GM21381 (cell line): ENCODE measurements around the gene SUMF1.
"Not testable (repeated sequence)": the region's sequence is repeated elsewhere in the genome, so short reads cannot be mapped to it uniquely, and the experiment has no call there.

Experiments
- ATAC-seq: cut with Tn5 transposase; IDR thresholded peaks from one replicate; pipeline ENCODE4 v1.9.1; 2021; ENCODE audit warnings: mild to moderate bottlenecking, moderate library complexity; ENCODE audit not compliant: unreplicated experiment

The SUMF1 gene

DNA sequence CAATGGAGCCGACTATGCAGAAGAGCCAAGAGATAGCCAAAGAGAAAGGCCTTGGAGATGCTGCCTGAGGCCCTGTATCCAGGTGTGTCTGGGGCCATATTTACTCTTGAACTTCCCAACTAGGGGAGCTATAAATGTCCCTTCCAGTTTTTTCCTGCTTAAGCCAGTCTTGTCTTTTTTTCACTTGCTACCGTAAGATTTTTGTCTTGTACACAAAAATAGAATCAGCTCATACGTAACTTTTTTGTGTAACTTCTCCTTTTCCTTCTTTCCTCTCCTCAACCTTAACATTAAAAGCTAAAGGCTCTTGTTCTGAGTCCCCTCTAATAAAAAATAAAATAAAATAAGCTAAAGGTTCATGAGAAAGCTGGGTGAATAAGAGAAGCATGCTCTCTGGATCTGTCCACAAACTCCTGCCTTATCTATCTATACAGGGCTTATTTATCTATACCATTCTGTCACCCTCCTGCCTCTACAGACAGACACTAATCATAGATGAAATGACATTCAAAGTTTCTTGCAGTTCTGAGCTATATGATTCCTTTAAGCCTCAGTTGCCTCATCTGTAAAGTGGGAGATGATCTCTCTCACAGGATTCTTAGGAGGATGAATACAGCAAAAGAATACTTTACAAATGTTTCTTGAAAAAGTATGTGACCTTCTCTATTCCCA is 4.6 kb downstream of the SUMF1 start:
- ATAC-seq, result no peak

DNA sequence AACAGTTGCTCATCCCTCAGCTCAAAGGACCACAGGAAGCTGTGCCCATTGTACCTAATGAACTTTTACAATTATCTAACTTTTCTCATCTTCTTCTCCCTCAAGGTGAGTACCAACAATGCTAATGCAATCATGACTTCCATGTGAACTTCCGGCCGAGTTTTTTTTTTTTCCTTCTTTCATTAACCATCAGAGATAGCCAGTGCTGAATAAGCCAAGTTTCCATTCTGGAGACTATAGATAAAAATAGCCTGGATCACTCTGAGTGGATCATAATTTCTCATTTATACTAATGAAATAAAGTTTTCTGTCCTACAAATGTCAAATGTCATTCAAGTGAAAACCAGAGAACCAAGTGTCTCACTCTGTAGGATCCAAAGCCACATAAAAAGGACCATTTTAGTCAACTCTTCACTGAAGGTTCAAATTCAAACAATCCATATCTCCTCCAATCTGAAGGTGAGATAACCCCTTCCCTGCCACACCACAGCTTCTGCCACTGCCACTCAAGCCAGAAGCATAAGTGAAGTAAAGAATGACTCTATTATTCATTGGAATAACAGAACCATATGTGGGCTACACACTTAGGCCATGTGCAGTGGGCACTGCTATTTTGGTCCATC is 5.5 kb downstream of the SUMF1 start:
- ATAC-seq, result no peak

DNA sequence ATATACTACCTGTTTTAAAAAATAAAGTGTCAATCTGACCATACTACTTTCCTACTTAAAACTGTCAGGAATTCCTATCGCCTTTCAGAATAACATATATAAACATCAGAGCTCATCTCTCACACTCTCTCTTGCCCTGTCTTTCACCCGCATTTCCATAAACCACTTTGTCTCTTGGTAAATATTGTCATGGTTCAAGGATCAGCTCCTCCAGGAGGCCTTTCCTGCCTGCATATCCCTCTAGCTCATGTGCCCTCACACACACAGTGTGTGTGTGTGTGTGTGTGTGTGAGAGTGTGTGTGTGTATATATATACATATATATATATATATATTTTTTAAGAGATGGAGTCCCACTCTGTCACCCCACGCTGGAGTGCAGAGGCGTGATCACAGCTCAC is 6.7 kb downstream of the SUMF1 start:
- no peak for ATAC-seq

DNA sequence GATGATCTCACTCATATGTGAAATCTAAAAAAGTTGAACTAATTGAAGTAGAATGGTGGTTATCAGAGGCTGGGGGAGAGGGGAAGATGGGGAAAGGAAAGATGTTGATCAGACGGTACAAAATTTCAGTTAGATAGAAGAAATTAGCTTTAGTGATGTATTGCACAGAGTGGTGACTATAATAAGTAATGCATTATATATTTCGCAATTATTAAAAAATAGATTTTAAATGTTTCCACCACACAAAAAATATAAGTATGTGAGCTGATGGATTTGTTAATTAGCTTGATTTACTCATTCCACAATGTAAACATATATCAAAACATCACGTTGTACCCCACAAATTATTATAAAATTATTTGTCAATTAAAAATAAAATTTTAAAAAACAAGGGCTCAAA is 8.1 kb downstream of the SUMF1 start:
- no peak for ATAC-seq

DNA sequence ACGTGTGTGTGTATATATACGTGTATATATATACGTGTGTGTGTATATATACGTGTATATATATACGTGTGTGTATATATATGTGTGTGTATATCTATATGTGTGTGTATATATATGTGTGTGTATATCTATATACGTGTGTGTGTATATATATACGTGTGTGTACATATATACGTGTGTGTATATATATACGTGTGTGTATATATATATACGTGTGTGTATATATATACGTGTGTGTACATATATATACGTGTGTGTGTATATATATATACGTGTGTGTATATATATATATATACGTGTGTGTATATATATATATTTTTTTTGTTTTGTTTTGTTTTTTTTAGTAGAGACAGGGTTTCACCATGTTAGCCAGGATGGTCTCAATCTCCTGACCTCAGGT is 10.3 kb downstream of the SUMF1 start:
- not testable (repeated sequence) for ATAC-seq

DNA sequence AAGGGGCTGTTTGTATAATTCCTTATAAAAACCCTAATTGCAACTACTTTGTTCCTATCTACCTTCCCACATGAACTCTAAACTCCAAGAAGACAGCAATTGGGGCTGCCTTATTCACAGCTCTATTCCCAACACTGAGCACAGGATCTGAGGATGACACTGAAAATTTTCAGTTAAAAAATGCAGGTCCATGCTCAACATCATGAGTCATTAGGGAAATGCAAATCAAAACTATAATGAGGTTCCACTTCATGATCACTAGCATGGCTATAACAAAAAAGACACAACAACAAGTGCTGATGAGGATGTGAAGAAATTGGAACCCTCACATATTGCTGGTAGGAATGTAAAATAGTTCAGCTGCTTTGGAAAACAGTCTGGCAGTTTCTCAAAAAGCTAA is 12.9 kb downstream of the SUMF1 start:
- no peak for ATAC-seq

DNA sequence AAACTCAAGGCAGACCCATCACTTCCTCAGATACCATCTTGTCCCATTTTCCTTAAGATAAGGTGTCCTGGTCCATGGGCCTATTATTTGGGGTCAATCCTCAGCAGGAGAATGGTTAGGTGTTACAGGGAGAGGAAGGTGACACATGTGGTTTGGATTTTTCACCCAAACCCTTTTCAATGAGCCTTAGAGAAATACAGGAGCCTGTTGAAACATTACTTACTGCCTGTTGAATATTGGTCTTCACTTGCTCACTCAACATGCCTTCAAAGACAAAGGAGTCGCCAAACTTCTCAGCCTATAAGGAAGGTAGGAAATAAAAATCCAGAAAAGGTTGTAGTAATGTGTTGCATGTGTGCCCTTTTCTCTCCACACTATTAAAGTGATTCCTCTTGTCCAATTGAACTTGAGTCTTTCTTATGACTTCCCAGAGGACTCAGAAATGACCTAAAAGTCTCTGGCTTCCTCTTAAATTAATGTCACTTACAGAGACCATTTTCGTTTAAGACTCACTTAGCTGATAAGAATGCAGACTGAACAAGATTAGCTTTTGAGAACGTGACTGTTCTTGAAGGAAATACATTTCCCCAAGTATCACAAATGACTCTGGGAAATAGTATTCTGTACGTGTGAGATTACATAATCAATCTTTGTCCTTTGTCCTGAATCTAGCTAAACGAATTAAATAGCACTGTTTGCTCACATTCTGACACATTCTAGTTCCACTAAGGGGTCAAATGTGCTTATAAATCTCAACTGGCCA is 17.8 kb downstream of the SUMF1 start:
- ATAC-seq, result no peak

DNA sequence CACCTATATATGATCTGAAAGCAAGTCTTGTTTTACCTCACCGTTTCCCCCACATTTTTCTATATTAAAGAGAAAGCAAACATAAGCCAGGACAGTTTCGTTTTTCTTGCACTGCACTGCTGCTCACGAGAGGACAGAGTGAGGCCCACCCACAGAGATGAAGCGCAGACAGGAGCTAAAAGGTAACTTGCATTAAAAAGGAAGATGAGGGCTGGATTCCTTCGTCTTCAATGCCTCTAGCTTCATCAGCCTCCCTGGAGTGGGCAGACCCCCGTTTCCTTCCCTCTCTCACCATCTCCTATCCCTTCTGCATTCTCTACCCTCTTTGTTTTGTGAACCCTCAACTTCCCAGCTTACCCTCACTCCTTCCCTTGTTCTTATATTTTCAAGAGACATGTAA is 18.9 kb downstream of the SUMF1 start:
- no peak for ATAC-seq

DNA sequence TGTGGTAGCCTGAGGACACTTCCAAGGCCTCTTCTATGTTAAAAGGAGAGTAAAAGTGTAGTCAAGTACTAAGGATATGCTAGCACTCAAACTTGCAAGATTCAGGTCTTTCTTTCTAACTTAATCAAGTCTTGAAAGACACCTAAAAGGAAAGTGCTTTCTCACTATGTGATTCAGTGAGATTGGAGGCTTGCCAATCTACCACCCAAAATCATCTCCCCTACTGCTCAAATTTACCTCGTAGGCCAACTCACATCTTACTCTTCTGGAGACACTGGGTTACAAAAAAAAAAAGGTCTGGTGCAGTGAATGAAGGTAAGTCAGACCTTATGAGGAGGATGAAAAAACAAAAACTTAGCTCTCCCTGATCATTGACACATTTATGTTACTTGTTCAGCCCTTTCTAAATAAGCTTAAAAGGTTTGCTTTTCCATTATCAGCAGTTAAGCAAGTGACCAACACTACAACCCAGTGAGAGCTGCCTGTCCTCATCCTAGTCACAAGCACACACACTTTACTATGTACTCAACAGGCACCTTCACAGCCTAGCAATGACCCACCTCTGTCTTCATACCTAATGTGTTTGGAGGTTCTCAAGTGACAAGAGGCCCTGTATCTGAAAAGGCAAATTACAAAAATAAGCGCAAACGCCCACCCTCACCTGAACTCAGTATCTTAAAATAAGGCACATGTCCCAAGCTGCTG is 19.6 kb downstream of the SUMF1 start:
- no peak for ATAC-seq

DNA sequence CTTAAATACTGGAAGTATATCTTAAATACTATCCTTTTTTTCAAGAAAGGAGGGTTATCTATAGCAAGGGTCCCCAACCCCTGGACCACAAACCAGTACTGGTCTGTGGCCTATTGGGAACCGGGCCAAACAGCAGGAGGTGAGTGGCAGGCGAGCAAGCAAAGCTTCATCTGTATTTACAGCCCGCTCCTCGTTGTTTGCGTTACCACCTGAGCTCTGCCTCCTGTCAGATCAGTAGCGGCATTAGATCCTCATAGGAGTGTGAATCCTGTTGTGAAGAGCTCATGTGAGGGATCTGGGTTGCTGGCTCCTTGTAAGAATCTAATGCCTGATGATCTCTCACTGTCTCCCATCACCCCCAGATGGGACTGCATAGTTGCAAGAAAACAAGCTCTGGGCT is 26.1 kb downstream of the SUMF1 start:
- no peak for ATAC-seq

DNA sequence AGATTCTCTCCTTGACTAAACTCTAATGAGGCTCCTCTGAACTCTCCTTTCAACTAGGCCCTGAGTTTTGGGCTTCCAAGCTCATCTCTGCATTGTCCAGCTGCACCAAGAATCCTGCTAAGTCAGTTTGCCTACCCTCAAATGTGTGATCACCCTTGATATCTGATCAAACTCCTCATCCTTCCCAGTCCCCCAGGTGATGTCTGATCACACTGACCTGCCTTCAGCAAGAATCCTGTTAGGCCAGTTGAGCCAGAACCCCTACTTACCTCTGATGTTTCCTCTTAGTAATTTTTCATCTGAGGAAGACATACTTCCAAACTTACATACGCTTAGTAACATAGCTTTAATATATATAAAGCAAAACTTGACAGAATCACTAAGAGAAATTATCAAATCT is 28.8 kb downstream of the SUMF1 start:
- no peak for ATAC-seq

DNA sequence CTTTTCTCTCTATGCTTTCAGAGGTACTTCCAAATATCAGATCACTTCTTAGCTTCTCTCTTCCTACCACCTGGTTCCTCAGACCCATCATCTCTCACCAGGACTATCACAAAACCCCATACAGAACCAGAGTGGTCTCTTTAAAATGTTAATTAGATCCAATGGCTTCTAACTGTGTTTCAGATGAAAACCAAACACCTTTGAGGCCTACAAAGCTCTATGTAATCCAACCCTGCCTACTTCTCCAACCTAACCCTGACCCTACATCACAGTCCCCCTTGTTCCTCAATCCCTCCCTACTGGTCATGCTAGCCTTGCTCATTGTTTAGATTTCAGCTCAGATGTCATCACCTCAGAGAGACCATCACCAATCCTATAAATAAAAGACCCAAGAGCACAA is 34.8 kb downstream of the SUMF1 start:
- ATAC-seq, result no peak

DNA sequence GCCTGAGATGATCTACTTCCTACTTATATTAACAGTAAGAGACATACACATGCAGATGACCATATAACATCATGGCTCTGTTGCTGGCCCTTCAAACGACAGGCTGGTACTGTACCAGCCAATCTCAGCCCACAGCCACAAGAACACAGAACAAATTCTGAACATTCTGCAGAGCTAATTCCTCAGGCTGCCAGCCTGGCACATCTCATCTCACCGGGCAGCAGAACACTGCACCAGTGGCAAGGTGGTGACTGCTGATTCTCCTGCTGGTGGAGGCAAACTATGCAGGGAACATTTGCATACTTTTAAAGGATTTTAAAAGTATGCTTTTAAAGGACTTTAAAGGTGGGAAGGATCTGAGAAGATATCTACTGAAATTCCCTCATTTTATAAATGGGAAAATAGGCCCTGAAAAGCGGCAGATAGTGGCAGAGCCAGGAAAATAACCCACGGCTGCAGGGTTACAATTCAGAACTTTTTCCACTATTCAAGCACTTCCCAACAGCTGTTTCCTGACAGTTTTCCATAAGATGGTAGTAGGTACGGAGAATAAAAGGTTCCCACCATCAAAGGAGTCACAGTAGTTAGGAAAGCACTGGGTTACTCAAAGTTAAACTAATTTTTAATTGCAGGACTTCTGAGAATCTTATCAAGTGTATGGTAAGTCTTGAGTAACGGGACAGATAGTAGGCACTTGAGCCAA is 37.3 kb downstream of the SUMF1 start:
- no peak for ATAC-seq

DNA sequence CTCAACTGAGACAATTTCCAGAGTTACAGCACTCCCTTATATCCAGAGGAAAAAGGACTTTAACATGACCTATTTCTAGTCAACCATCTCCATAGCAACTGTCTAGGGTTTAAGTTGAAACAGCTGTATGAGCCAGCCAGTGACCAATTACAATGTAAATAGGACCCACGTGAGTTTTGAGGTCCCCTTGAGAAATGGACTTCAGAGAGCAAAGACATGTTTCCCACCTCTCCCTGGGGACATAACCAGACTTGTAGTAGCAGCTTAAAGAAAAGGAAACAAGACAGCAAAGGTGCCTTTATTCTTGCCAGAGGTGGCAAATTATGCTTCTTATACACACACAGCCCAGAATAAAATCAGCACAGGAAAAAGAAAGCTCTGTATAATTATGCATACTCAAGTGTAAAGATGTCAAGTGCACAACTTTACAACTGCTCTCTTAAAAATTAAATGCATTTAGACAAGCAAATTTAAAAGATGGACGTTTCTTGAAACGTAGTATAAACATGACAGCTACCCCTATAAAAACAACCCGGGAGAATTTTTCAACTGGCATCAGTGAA is 40.2 kb downstream of the SUMF1 start:
- ATAC-seq, result peak; percentile 91

DNA sequence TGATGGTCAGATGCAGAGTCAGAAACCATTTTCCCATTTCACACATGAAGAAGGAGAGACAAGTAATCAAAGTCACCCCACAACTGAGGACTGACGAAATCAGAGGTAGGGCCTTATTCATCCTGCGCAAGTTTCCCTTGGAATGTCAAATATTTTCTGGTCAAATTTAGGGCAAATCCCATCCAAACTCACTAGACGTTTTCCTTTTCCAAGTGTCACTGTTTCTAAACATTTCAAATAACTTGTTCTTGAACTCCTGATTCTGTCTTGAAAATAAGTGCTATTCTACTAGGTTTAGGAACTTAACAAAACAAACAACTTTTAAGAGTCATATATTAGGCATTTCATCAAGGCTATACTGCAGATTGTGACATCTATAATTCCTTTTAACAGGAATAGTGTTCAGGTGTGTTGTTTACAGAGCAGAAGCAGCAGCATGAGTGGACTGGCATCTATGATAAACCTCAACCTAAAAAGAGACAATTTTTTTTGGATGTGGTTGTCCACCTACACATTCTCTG is 40.7 kb downstream of the SUMF1 start:
- ATAC-seq, result no peak

DNA sequence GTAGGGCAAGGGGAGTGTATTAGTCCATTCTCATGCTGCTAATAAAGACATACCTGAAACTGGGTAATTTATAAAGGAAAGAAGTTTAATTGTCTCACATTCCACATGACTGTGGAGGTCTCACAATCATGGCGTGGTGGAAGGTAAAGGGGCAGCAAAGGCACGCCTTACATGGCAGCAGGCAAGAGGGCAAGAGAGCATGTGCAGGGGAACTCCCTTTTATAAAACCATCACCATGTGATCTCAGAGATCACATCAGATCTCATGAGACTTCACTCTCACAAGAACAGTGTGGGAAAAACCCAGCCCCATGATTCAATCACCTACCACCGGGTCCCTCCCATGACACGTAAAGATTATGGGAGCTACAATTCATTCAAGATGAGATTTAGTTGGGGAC is 41.4 kb downstream of the SUMF1 start:
- no peak for ATAC-seq

DNA sequence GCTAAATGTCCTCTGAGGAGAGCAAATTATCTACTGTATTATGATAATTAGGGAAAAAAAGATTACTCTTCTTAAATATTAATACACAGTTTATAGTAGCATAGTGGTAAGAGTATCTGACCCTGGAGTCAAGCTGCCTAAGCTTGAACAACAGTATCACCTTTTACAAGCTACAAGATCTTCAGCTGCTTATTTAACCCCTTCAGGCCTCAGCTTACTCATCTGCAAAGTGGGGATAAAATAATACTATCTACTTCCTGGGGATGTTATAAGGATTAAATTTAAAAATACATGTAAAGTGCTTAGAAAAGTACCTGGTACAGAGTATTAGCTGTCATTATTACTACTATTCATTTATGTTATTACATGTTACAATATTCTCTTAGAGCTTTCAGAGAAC is 42.0 kb downstream of the SUMF1 start:
- no peak for ATAC-seq

DNA sequence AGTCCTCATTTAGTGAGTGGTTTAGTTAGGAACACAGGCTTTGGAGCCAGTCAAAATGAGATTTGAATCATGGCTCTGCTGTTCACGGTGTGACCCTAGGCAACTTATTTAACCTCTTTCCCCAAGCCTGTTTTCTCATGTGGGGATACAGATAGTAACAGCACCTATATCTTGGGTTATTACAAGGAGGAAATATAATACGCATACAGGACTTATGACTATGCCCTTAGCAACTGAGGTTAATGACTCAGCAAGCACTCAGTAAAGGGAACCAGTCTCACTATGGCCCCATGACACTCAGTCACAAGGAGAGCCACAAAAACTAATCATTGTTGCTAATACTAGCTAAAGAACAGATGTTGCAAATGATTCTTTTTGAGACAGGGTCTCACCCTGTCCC is 45.9 kb downstream of the SUMF1 start:
- peak; percentile 69 for ATAC-seq

DNA sequence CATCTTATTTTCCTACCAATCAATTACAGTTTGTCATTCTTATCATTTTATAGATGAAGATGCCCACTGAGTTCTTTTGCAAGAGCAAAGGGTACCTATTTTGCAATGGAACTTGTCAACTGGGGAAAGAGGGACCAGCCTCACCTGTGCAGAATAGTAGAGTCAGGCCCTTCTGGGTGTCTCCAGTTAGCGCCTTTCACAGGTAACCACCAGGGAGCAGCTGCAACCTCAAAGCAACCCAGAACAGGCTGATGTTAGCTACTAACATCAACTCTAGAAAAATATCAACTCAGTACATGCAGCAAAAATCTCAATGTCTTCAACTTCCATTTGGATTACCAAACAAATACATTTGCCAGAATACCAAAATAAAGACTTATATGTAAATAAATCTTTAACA is 47.1 kb downstream of the SUMF1 start:
- ATAC-seq, result no peak

DNA sequence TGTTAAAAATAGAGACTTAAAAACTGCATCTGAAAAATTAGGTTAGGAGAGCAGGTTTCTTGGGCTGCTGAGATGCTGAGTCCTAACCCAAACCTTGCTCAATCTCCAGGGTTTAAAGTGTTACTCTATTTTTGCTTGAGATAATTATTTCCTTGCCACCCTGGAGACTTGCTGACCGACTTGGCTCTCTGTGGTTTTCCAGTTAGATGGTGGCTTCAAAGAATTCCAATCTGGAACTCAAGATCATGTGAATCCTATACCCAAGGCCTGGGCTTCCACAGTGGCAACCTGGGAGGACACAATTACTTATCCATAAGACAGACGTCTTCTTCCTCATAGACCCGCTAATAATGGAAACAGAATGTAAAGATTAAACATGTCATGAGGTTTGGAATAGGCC is 47.7 kb downstream of the SUMF1 start:
- ATAC-seq, result no peak

DNA sequence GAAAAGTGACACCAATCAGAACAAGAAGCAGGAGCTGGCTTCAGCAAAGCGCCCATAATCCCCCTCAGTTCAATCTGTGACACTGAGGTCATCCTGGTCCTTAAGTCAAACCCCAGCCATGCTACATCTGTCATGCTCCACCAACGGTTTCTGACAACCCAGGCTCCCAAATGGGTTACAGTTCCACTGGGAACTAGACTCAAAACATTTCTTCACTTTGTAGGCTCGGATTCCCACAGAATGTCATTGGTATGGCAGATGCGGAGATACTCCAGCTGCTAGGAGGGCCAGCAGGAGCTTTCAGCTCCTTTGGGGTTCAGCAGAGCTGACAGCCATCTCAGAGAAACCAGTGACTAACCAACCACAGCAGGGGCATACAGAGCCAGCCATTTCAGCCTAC is 48.9 kb downstream of the SUMF1 start:
- no peak for ATAC-seq
